ENCODE data around the gene TACC2.
"Not testable (repeated sequence)": the region's sequence is repeated elsewhere in the genome, so short reads cannot be mapped to it uniquely, and the experiment has no call there.

The TACC2 gene

GRCh38 chr10:122062831-122063674 lies 74.1 kb downstream of the TACC2 start:
- DNase-seq: no peak

GRCh38 chr10:122066337-122066939 lies 77.5 kb downstream of the TACC2 start:
- not testable (repeated sequence) for DNase-seq

- DNase-seq: no peak
Observed at GRCh38 chr10:122068844-122069243, 79.9 kb downstream of the TACC2 start.

- no peak for DNase-seq
Observed at GRCh38 chr10:122072491-122072890, 83.5 kb downstream of the TACC2 start.

- DNase-seq: no peak
Observed at GRCh38 chr10:122073508-122073907, 84.5 kb downstream of the TACC2 start.

GRCh38 chr10:122075171-122075570 lies 86.2 kb downstream of the TACC2 start:
- DNase-seq: no peak

- DNase-seq: not testable (repeated sequence)
Observed at GRCh38 chr10:122075876-122076275, 86.9 kb downstream of the TACC2 start.

- DNase-seq: no peak
Observed at GRCh38 chr10:122077311-122077875, 88.4 kb downstream of the TACC2 start.

GRCh38 chr10:122078326-122078725 lies 89.4 kb downstream of the TACC2 start:
- DNase-seq: no peak

GRCh38 chr10:122078965-122079795 lies 90.2 kb downstream of the TACC2 start:
- DNase-seq: no peak

- DNase-seq: no peak
Observed at GRCh38 chr10:122082616-122083477, 93.9 kb downstream of the TACC2 start.

- no peak for DNase-seq
Observed at GRCh38 chr10:122083478-122084025, 94.6 kb downstream of the TACC2 start.

- no peak for DNase-seq
Observed at GRCh38 chr10:122084286-122085041, 95.5 kb downstream of the TACC2 start.

- no peak for DNase-seq
Observed at GRCh38 chr10:122085423-122085911, 96.5 kb downstream of the TACC2 start.

- no peak for DNase-seq
Observed at GRCh38 chr10:122086416-122087240, 97.7 kb downstream of the TACC2 start.

GRCh38 chr10:122087436-122087835 lies 98.5 kb downstream of the TACC2 start:
- DNase-seq: no peak

GRCh38 chr10:122089311-122090017 lies 100.5 kb downstream of the TACC2 start:
- no peak for DNase-seq

- DNase-seq: no peak
Observed at GRCh38 chr10:122091722-122092121, 102.8 kb downstream of the TACC2 start.

- DNase-seq: no peak
Observed at GRCh38 chr10:122093076-122093475, 104.1 kb downstream of the TACC2 start.
